ENCODE results near the gene STMP1.
"Not testable (repeated sequence)": the region's sequence is repeated elsewhere in the genome, so short reads cannot be mapped to it uniquely, and the experiment has no call there.

STMP1 gene

GRCh38 chr7:135665042-135665441 is 2.7 kb downstream of the STMP1 start:
- no peak for DNase-seq

DNA sequence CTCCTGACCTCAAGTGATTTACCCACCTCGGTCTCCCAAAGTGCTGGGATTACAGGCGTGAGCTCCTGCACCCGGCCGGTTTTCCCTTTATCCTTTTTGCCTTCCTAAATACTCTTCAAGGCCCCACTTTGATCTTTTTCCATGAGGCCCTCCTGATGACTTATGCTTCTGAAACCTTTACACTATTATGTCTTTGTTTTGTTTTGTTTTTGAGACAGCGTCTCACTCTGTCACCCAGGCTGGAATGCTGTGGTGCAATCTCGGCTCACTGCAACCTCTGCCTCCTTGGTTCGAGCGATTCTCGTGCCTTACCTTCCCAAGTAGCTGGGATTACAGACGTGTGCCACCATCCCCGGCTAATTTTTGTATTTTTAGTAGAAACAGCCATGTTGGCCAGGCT is 3.8 kb downstream of the STMP1 start:
- DNase-seq: no peak

DNA sequence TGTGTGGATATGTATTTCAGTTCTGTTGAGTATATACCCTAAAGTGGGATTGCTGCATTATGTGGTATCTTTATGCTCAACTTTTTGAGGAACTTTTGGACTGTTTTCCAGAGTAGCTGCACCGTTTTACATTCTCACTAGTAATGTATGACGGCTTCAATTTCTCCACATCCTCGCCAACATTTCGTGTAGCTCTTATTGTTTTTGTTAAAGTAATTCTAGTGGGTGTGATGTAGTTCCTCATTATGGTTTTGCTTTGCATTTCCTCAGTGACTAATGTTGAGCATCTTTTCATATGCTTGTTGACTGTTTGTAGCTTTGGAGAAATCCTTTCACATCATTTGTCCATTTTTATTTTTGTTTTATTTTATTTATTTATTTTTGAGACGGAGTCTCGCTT is 4.5 kb downstream of the STMP1 start:
- DNase-seq: no peak

GRCh38 chr7:135667626-135668025 is 5.3 kb downstream of the STMP1 start:
- DNase-seq: not testable (repeated sequence)

- not testable (repeated sequence) for DNase-seq
Measured at GRCh38 chr7:135668852-135669395, 6.6 kb downstream of the STMP1 start.

DNA sequence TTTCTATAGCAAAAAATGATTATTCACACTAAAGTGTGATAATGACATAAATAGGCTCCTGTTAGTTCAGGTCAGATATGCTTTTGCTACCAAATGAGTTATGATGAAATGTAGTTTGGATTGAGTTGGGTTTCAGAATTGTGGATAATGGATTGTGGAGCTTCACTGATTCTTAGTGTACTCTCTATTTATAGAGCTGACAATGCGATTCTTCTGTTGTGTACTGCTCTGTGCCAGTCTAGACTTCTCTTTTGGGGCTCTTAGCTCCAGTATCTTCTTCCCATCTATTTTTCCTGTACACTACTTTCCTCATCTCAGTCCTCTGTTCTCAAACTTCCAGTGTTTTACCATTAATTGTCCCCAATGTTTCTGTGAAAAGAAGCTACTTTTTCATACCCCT is 7.5 kb downstream of the STMP1 start:
- no peak for DNase-seq

GRCh38 chr7:135670179-135670578 is 7.9 kb downstream of the STMP1 start:
- no peak for DNase-seq

GRCh38 chr7:135672560-135673359 is 10.4 kb downstream of the STMP1 start:
- DNase-seq: no peak

GRCh38 chr7:135673360-135673706 is 11.0 kb downstream of the STMP1 start:
- no peak for DNase-seq

- DNase-seq: no peak
Measured at GRCh38 chr7:135678612-135679575, 16.6 kb downstream of the STMP1 start.

- DNase-seq: no peak
Measured at GRCh38 chr7:135681762-135682161, 19.4 kb downstream of the STMP1 start.

GRCh38 chr7:135682191-135682590 is 19.9 kb downstream of the STMP1 start:
- DNase-seq: no peak

DNA sequence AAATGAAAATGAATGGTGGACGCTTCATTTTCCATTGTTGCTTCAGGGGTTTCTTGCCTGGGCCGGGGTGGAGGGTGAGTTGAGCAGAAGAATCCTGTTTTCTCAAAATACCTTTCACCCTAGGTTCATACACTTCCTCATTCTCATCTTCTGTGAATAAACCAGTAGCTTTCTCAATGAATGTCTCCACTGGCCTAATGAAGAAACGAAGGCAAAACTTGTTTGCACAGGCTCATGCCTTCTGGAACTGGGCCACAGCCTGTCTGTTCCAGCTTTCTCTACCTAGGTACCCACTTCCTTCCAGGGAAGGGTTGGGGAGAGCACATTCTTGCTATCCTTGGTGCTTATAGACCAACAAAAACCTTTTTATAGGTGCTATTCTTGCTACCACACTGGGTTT is 21.3 kb downstream of the STMP1 start:
- no peak for DNase-seq

- no peak for DNase-seq
Measured at GRCh38 chr7:135684136-135684535, 21.8 kb downstream of the STMP1 start.

GRCh38 chr7:135684699-135685098 is 22.4 kb downstream of the STMP1 start:
- DNase-seq: no peak

GRCh38 chr7:135685306-135686084 is 23.2 kb downstream of the STMP1 start:
- no peak for DNase-seq

GRCh38 chr7:135687466-135687865 is 25.2 kb downstream of the STMP1 start:
- no peak for DNase-seq

DNA sequence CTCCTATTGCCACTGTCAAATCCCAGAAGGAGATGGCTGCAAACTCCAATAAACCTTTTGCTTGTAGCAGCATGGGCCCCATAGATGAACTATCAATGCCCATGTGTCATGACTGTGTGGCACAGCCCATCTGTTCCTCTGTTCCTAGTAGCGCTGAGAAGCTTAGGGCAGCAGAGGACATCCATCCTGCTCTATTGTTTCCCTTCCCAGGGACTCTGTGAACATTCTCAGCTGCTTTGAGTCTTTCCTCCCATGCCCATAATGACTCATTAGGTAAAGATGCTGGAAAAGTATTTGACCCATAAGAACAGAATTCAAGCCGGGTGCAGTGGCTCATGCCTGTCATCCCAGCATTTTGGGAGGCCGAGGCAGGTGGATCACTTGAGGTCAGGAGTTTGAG is 28.3 kb downstream of the STMP1 start:
- DNase-seq: no peak

DNA sequence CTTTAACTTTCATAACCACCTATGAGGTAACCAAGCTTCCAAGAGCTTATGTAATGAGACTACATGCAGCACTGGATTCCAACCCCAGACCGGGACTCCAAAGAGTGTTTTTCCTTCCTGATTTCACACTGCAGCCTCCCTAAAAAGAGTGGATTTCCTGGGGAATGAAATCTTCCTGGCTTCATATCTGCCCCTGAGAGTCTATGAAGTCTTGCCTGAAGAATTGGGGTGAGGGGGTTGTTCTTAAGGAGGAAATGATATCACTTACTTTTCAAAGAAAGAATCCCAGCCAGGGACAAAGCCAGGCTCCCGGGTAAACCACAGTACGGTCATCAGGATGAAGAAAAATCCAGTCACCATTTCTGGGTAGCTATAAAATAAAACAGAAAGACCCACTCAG is 29.7 kb downstream of the STMP1 start:
- DNase-seq: no peak

DNA sequence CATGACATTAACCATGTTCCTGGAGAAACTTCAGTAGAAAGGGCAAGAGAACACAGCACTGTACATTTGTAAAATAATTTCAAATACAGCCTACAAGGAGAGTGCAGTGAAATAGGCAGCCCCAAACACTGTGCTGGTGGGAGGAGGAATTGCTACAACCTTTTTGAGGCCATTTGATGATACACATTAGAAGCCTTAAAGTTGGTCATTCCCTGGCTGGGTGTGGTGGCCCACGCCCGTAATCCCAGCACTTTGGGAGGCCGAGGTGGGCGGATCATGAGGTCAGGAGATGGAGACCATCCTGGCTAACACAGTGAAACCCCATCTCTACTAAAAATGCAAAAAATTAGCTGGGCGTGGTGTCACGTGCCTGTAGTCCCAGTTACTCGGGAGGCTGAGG is 30.3 kb downstream of the STMP1 start:
- not testable (repeated sequence) for DNase-seq

GRCh38 chr7:135693558-135693957 is 31.2 kb downstream of the STMP1 start:
- no peak for DNase-seq

DNA sequence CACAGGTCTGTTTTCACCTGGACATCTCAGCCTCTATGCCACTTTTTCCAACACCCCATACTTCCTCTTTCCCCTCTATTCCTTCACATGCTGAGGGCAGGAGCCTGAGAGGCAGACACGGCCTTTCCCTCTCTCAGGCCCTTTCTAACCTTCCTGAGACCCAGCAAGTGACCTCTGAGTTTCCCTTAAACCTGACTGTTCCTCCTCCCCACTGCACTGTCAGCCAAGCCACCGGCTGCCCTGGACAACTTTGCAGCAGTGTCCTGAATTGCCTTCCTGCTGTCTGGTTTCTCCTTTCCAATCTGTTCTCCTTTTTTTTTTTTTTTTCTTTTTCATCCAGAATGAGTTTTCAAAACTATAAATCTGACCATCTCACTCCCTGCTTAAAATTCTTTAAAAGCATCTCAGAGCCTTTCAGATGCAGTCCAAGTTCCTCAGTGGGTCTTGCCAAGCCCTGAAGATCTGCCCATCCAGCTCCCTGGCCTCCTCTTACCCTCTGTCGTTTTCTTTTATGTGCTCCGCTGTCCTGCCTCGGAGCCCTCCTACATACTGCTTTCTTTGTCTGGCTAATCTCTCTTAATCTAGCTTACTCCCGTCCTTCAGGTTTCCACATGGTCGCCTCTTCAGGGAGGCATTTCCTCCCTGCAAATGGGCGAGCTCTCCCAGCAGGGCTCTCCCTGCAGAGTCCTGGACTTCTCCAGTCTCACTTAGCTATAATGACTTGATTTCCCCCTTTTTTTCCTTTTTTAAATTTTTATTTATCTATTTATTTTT is 35.1 kb downstream of the STMP1 start:
- DNase-seq: no peak
